IMR-90 (cell line): ENCODE data around the gene SLC25A28. TPM values are rescaled to one million over a fixed set of nuclear protein-coding genes. Genes with fewer than 3 reads are reported as not detected.

Experiments used
- ATAC-seq: fragments of 200-7000 bp; cut with Tn5 transposase; 2 replicates; pipeline ENCODE4 v1.9.1; 2020; ENCODE audit warnings: low read depth, mild to moderate bottlenecking, moderate library complexity
- BruUV-seq: library from RNA; stranded (reverse); fragments of 400-500 nt; replicated peaks from 2 replicates; lab custom pipeline; 2021; lab: Mats Ljungman, UMichigan
- CTCF ChIA-PET: fragments of 300-600 bp; formaldehyde crosslinking; extraction: SDS; loops from one replicate; lab custom pipeline; 2021; ENCODE audit warnings: antibody characterized with exemption; lab: Yijun Ruan, JAX
- POLR2A ChIA-PET: fragments of 300-600 bp; sonication (Branson Sonifier 250); formaldehyde crosslinking; loops from one replicate; lab custom pipeline; 2022; ENCODE audit warnings: antibody characterized with exemption; ENCODE audit not compliant: unreplicated experiment; lab: Charles Lee
- DNase-seq: peaks from one replicate; pipeline ENCODE4 v3.0.0; 2013
- H2AFZ ChIP-seq: replicated peaks from 2 replicates; pipeline ENCODE3; 2013; ENCODE audit warnings: low read length, mild to moderate bottlenecking; ENCODE audit not compliant: poor library complexity
- H2AK5ac ChIP-seq: 2 replicates; pipeline ENCODE4 v1.6.1; 2013; ENCODE audit warnings: low read depth, low read length, inconsistent platforms
- H2AK9ac ChIP-seq: replicated peaks from 2 replicates; pipeline ENCODE3; 2013; ENCODE audit warnings: mild to moderate bottlenecking, low read depth, low read length, moderate library complexity; ENCODE audit not compliant: poor library complexity
- H2BK120ac ChIP-seq: 2 replicates; pipeline ENCODE4 v1.6.1; 2013; ENCODE audit warnings: low read depth, low read length, inconsistent platforms
- H2BK15ac ChIP-seq: 3 replicates; pipeline ENCODE4 v1.6.1; 2013; ENCODE audit warnings: low read depth, low read length, inconsistent platforms
- H2BK20ac ChIP-seq: 2 replicates; pipeline ENCODE4 v1.6.1; 2013; ENCODE audit warnings: low read depth, mild to moderate bottlenecking, inconsistent platforms, low read length, moderate library complexity
- H2BK5ac ChIP-seq: 2 replicates; pipeline ENCODE4 v1.6.1; 2013; ENCODE audit warnings: mild to moderate bottlenecking, low read depth, low read length, inconsistent platforms; ENCODE audit not compliant: poor library complexity, severe bottlenecking
- H3K14ac ChIP-seq: replicated peaks from 2 replicates; pipeline ENCODE4 v1.6.1; 2013; ENCODE audit warnings: low read depth, low read length, inconsistent platforms
- H3K18ac ChIP-seq: 2 replicates; pipeline ENCODE4 v1.6.1; 2013; ENCODE audit warnings: low read depth, low read length, control low read depth
- H3K23ac ChIP-seq: 2 replicates; pipeline ENCODE4 v1.6.1; 2013; ENCODE audit warnings: low read depth, low read length, inconsistent platforms
- H3K27ac ChIP-seq: 2 replicates; pipeline ENCODE4 v1.5.1; 2013; ENCODE audit warnings: mild to moderate bottlenecking, control low read depth, low read length; ENCODE audit not compliant: insufficient read depth
- H3K27me3 ChIP-seq: 2 replicates; pipeline ENCODE4 v1.6.1; 2013; ENCODE audit warnings: low read length; ENCODE audit not compliant: control insufficient read depth, insufficient read depth
- H3K36me3 ChIP-seq: 2 replicates; pipeline ENCODE4 v1.6.1; 2013; ENCODE audit warnings: low read length, mixed read lengths; ENCODE audit not compliant: control insufficient read depth, insufficient read depth
- H3K4ac ChIP-seq: 2 replicates; pipeline ENCODE4 v1.6.1; 2013; ENCODE audit warnings: low read depth, low read length, inconsistent platforms
- H3K4me1 ChIP-seq: 2 replicates; pipeline ENCODE4 v1.6.1; 2013; ENCODE audit warnings: low read length, mixed read lengths; ENCODE audit not compliant: control insufficient read depth, insufficient read depth
- H3K4me2 ChIP-seq: 2 replicates; pipeline ENCODE4 v1.6.1; 2013; ENCODE audit warnings: low read depth, mild to moderate bottlenecking, control low read depth, low read length, moderate library complexity
- H3K4me3 ChIP-seq: 2 replicates; pipeline ENCODE4 v1.5.1; 2013; ENCODE audit warnings: low read depth, mild to moderate bottlenecking, control low read depth, low read length, moderate library complexity; ENCODE audit not compliant: insufficient read depth
- H3K56ac ChIP-seq: 2 replicates; pipeline ENCODE4 v1.6.1; 2013; ENCODE audit warnings: low read length, inconsistent platforms; ENCODE audit not compliant: insufficient read depth; ENCODE audit errors: extremely low read depth
- H3K79me1 ChIP-seq, 2 experiments: 2 replicates each; pipeline ENCODE4 v1.6.1; 2013; ENCODE audit warnings: low read length in 2 of 2, inconsistent platforms in 1 of 2, low read depth in 1 of 2
- H3K9ac ChIP-seq: 2 replicates; pipeline ENCODE4 v1.6.1; 2013; ENCODE audit warnings: low read depth, low read length, control low read depth
- H3K9me1 ChIP-seq: 2 replicates; pipeline ENCODE4 v1.6.1; 2013; ENCODE audit warnings: low read length, inconsistent platforms; ENCODE audit not compliant: insufficient read depth
- H3K9me3 ChIP-seq: 2 replicates; pipeline ENCODE4 v1.6.1; 2013; ENCODE audit warnings: low read length; ENCODE audit not compliant: control insufficient read depth, insufficient read depth
- H4K20me1 ChIP-seq: 2 replicates; pipeline ENCODE4 v1.6.1; 2013; ENCODE audit warnings: low read length, inconsistent platforms; ENCODE audit not compliant: insufficient read depth
- H4K5ac ChIP-seq: 2 replicates; pipeline ENCODE4 v1.6.1; 2013; ENCODE audit warnings: mild to moderate bottlenecking, low read depth, low read length, control low read depth
- H4K8ac ChIP-seq, 2 experiments: 2 replicates each; pipeline ENCODE4 v1.6.1; 2013; ENCODE audit warnings: low read depth in 2 of 2, low read length in 2 of 2, control low read depth in 1 of 2, inconsistent platforms in 1 of 2
- H4K91ac ChIP-seq: 2 replicates; pipeline ENCODE4 v1.6.1; 2013; ENCODE audit warnings: low read depth, low read length, inconsistent platforms; ENCODE audit not compliant: insufficient read depth
- BHLHE40 ChIP-seq: fragments of 150-350 bp; IDR thresholded peaks from 2 replicates; pipeline ENCODE4 v1.6.1; 2016; ENCODE audit warnings: mild to moderate bottlenecking, low read depth, low read length
- CHD1 ChIP-seq: IDR thresholded peaks from 2 replicates; pipeline ENCODE4 v1.6.1; 2012; ENCODE audit warnings: low read depth, low read length, improper control_type of control experiment
- FOS ChIP-seq: fragments of 150-350 bp; IDR thresholded peaks from 2 replicates; pipeline ENCODE4 v1.6.1; 2016; ENCODE audit warnings: low read depth, low read length
- MAFK ChIP-seq: IDR thresholded peaks from 2 replicates; pipeline ENCODE4 v1.6.1; 2012; ENCODE audit warnings: low read depth, low read length, improper control_type of control experiment
- MAZ ChIP-seq: IDR thresholded peaks from 2 replicates; pipeline ENCODE4 v1.6.1; 2012; ENCODE audit warnings: low read depth, mild to moderate bottlenecking, low read length, improper control_type of control experiment, moderate library complexity, borderline replicate concordance
- MXI1 ChIP-seq: IDR thresholded peaks from 2 replicates; pipeline ENCODE4 v1.6.1; 2012; ENCODE audit warnings: low read depth, mild to moderate bottlenecking, low read length, moderate library complexity, borderline replicate concordance
- POLR2A ChIP-seq: IDR thresholded peaks from 2 replicates; pipeline ENCODE4 v1.6.1; 2012; ENCODE audit warnings: mild to moderate bottlenecking, low read depth, low read length
- RAD21 ChIP-seq: IDR thresholded peaks from 2 replicates; pipeline ENCODE4 v1.6.1; 2012; ENCODE audit warnings: low read length, improper control_type of control experiment
- RCOR1 ChIP-seq: IDR thresholded peaks from 2 replicates; pipeline ENCODE4 v1.6.1; 2012; ENCODE audit warnings: mild to moderate bottlenecking, low read length, improper control_type of control experiment; ENCODE audit not compliant: insufficient replicate concordance
- SMC3 ChIP-seq: fragments of 150-350 bp; IDR thresholded peaks from 2 replicates; pipeline ENCODE4 v1.6.1; 2016; ENCODE audit warnings: low read depth, mild to moderate bottlenecking, antibody characterized with exemption, low read length, moderate library complexity
- WGBS, 2 experiments: methylation state at CpG; one replicate each; pipeline versions ENCODE4 v1.1.5 to v1.1.7; 2013; ENCODE audit warnings: missing lambda C conversion rate in 2 of 2; ENCODE audit not compliant: insufficient read length in 1 of 2; ENCODE audit errors: extremely low coverage in 2 of 2; 5-methylcytosine and 5-hydroxymethylcytosine counted together
- dilution Hi-C: fragments of 300-500 bp; cut with HindIII; formaldehyde crosslinking; loops from one replicate; pipeline ENCODE4 v1.14.3; 2018; ENCODE audit warnings: low sequenced_read_pairs; ENCODE audit not compliant: unreplicated experiment
- in situ Hi-C: fragments of 300-500 bp; cut with MboI; formaldehyde crosslinking; loops from 3 replicates; pipeline ENCODE4 v1.14.3; 2019; ENCODE audit warnings: low sequenced_read_pairs, inconsistent platforms, mixed read lengths
- intact Hi-C: fragments of 100-400 bp; cut with micrococcal nuclease; formaldehyde crosslinking; loops from 2 replicates; pipeline ENCODE4 v1.10.0; 2022
- polyA plus RNA-seq, 3 experiments: library from polyadenylated mRNA; depleted of rRNA; stranded (reverse); fragments of >200 nt; gene quantifications; 2 replicates each; pipeline ENCODE4 v1.2.3, GENCODE V29; 2012; ENCODE audit warnings: low replicate concordance in 1 of 3
- total RNA-seq: library from RNA; depleted of rRNA; stranded (reverse); fragments of >200 nt; gene quantifications from 2 replicates; pipeline ENCODE4 v1.2.3, GENCODE V29; 2012
- TF ChIP-seq, protein P1 (sequence below): fragments of 150-350 bp; IDR thresholded peaks from 2 replicates; pipeline ENCODE4 v1.6.1; 2017; ENCODE audit warnings: mild to moderate bottlenecking, antibody characterized with exemption, low read length, low read depth
- TF ChIP-seq, protein P2 (sequence below): fragments of 150-350 bp; IDR thresholded peaks from 2 replicates; pipeline ENCODE4 v1.6.1; 2016; ENCODE audit warnings: low read depth, mild to moderate bottlenecking, low read length, moderate library complexity, borderline replicate concordance
- TF ChIP-seq, protein P3 (sequence below): conservative IDR thresholded peaks from 2 replicates; pipeline ENCODE4 v1.5.1; 2012; ENCODE audit warnings: mild to moderate bottlenecking, low read depth, low read length, improper control_type of control experiment

SLC25A28 gene
- total and polyA plus RNA-seq, 2 of the 4 experiments (the other 2 are of a cell fraction), result 13.1 to 29.8 TPM

DNA sequence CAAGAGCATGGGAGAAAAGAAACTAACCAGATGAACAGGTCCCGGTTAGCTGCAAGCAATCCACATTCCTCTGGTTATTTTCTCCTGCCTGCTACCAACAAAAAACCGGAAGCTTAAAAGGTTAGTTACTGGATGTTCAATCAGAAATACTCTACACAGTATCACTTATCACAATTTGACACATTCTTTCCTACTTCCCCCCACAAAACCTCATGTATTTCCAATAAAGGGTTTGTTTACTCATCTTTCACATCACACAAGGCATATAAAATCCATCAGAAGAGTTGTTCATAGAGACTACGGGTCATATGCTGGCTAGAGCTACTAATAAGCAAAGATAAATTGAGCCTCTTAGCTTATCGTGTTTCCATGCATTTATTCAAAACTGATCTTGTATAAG, 4.8 kb downstream of the SLC25A28 start:
- in situ Hi-C loops, result no loop called here
- intact Hi-C loops, result no loop called here
- H3K27ac ChIP-seq, result no peak overlapping the region
- H3K56ac ChIP-seq, result no peak overlapping the region
- peaks cover 2% of the 10 kb centered on the region; the same call in 1 of the 2 replicates for H3K9me1 ChIP-seq
- H3K18ac ChIP-seq, result no peak overlapping the region
- TF ChIP-seq, protein P1, sequence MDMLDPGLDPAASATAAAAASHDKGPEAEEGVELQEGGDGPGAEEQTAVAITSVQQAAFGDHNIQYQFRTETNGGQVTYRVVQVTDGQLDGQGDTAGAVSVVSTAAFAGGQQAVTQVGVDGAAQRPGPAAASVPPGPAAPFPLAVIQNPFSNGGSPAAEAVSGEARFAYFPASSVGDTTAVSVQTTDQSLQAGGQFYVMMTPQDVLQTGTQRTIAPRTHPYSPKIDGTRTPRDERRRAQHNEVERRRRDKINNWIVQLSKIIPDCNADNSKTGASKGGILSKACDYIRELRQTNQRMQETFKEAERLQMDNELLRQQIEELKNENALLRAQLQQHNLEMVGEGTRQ, result no peak
- TF ChIP-seq SMC3, result no peak
- TF ChIP-seq MXI1, result no peak
- TF ChIP-seq RCOR1, result no peak
- no peak for TF ChIP-seq RAD21
- no peak for TF ChIP-seq BHLHE40
- TF ChIP-seq MAZ, result no peak
- TF ChIP-seq, protein P2, sequence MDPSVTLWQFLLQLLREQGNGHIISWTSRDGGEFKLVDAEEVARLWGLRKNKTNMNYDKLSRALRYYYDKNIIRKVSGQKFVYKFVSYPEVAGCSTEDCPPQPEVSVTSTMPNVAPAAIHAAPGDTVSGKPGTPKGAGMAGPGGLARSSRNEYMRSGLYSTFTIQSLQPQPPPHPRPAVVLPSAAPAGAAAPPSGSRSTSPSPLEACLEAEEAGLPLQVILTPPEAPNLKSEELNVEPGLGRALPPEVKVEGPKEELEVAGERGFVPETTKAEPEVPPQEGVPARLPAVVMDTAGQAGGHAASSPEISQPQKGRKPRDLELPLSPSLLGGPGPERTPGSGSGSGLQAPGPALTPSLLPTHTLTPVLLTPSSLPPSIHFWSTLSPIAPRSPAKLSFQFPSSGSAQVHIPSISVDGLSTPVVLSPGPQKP, result no peak
- TF ChIP-seq, protein P3, sequence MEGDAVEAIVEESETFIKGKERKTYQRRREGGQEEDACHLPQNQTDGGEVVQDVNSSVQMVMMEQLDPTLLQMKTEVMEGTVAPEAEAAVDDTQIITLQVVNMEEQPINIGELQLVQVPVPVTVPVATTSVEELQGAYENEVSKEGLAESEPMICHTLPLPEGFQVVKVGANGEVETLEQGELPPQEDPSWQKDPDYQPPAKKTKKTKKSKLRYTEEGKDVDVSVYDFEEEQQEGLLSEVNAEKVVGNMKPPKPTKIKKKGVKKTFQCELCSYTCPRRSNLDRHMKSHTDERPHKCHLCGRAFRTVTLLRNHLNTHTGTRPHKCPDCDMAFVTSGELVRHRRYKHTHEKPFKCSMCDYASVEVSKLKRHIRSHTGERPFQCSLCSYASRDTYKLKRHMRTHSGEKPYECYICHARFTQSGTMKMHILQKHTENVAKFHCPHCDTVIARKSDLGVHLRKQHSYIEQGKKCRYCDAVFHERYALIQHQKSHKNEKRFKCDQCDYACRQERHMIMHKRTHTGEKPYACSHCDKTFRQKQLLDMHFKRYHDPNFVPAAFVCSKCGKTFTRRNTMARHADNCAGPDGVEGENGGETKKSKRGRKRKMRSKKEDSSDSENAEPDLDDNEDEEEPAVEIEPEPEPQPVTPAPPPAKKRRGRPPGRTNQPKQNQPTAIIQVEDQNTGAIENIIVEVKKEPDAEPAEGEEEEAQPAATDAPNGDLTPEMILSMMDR, result no peak
- TF ChIP-seq FOS, result no peak
- no peak for TF ChIP-seq MAFK
- TF ChIP-seq CHD1, result no peak
- TF ChIP-seq POLR2A, result no peak
- H2BK120ac ChIP-seq, result no peak overlapping the region
- H3K9ac ChIP-seq, result no peak overlapping the region
- H4K8ac ChIP-seq, result no peak overlapping the region
- H4K5ac ChIP-seq, result no peak overlapping the region
- H3K27me3 ChIP-seq, result no peaks in the 10 kb centered on the region
- no CpG with 5 or more reads among the region's 4 CpGs for WGBS, 2 experiments
- no peak overlapping the region for H2AFZ ChIP-seq
- H3K36me3 ChIP-seq, result peaks cover 20% of the 10 kb centered on the region
- no peak overlapping the region for H2AK9ac ChIP-seq
- no peak overlapping the region for H2AK5ac ChIP-seq
- H3K23ac ChIP-seq, result no peak overlapping the region
- dilution Hi-C loops, result no loop called here
- no peak overlapping the region for H2BK15ac ChIP-seq
- no peaks in the 10 kb centered on the region for H3K9me3 ChIP-seq
- H3K4me3 ChIP-seq, result no peak overlapping the region
- no peaks in the 10 kb centered on the region for H3K4me1 ChIP-seq
- ChIA-PET CTCF (interaction anchor here (3.2 kb wide), 1 partner anchor 180 kb away, joined by 15 read pairs; no protein-coding TSS in a partner anchor), POLR2A (no interaction called here)
- no peak overlapping the region for H4K91ac ChIP-seq
- H3K79me1 ChIP-seq, result peaks cover 20 to 30% of the 10 kb centered on the region in 2 experiments
- no peak for ATAC-seq
- no peak overlapping the region for H2BK20ac ChIP-seq
- no peak for DNase-seq
- H3K14ac ChIP-seq, result no peak overlapping the region
- H3K4ac ChIP-seq, result no peak overlapping the region
- H4K20me1 ChIP-seq, result peaks cover 7% of the 10 kb centered on the region; the same call in 1 of the 2 replicates
- H2BK5ac ChIP-seq, result no peak overlapping the region
- no TSS peak for BruUV-seq
- no peak overlapping the region for H3K4me2 ChIP-seq
